Globus pallidus (tissue), 1 donor: ENCODE data around the gene TFB2M.
"Not testable (repeated sequence)": the region's sequence is repeated elsewhere in the genome, so short reads cannot be mapped to it uniquely, and the experiment has no call there.

Source experiments
- DNase-seq: peaks from one replicate; pipeline ENCODE4 v3.0.0-alpha.2; 2015; ENCODE audit warnings: low spot score

Gene TFB2M

GRCh38 chr1:246582301-246583055 is 16.4 kb upstream of the TFB2M start:
- no peak for DNase-seq

DNA sequence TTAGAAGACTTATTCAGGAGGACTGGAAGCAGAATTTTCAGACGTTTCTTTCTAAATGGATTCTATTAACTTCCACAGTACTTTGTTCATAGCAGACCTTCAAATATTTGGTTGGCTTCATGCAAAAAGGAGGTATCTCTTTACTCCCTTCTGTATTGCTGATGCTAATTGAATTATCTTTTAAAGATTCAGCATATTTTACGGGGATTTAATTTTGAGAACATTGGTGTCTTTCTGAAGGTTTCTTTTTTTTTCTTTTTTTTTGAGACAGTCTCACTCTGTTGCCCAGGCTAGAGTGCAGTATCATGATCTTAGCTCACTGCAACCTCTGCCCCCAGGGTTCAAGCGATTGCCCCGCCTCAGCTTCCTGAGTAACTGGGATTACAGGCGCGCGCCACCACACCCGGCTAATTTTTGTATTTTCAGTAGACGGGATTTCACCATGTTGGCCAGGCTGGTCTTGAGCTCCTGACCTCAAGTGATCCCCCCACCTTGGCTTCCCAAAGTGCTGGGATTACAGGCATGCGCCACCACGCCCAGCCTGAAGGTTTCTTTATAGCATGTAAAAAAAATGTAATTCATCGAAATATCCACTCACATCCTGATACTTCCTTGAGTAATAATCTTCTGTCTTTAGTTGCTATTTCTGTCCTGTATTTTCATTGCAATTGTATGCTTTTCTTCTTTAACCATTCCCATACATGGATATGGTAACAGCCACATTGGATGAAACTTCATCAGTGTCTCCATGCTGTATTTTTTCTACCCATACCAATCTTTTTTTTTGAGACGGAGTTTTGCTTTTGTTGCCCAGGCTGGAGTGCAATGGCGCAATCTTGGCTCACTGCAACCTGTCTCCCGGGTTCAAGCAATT is 14.7 kb upstream of the TFB2M start:
- no peak for DNase-seq

- DNase-seq = no peak
These were observed 13.8 kb upstream of the TFB2M start for GRCh38 chr1:246579818-246580217.

DNA sequence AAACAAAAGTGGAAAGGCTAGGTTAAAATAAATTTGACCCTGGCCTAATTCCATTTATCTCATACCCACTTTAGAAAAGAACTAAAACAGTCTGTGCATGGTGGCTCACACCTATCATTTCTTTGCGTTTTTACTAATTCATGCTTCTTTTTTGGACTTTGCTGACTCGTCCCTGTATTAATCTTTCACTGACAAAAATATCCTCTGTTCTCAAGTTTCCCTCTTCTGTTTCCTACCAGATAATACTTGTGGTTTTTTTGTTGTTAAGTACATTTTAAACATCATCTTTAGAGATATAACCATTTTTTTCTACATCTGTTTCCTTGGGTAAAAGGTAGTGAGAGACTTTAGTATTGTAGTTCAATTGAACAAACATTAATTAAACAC is 11.7 kb upstream of the TFB2M start:
- no peak for DNase-seq

DNA sequence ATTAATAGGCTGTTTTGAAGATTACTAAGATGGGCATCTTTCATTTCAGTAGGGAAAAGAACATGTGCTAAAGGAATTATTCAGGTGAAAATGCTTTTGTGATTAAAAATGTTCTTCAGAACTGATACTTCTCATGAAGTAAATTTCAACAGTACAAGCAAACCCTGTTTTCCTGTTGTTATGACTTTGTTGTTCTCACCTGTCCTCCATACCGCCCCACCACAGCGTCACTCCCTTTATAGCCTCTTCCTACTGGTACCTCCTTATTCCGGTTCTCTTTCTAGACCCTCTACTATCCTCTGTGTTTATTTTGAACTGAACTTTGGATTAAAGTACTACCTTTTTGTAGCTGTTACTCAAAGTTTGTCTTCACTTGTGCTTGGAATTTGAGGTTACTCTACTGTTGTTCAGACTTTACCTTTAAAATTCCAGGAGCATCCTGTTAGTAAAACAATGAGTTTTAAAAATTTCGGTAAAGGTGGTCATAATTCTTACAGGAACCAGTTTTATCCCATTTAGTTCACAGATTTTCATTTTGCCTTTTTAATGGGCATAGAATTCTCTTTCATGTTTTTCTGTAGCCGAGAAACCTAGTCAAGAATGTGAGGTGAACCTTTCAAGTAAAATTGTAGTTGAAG is 11.1 kb upstream of the TFB2M start:
- DNase-seq = no peak

GRCh38 chr1:246576709-246577032 is 10.6 kb upstream of the TFB2M start:
- no peak for DNase-seq

- DNase-seq = no peak
These were observed 7.4 kb upstream of the TFB2M start for GRCh38 chr1:246573491-246573890.

GRCh38 chr1:246572785-246573184 is 6.7 kb upstream of the TFB2M start:
- no peak for DNase-seq

DNA sequence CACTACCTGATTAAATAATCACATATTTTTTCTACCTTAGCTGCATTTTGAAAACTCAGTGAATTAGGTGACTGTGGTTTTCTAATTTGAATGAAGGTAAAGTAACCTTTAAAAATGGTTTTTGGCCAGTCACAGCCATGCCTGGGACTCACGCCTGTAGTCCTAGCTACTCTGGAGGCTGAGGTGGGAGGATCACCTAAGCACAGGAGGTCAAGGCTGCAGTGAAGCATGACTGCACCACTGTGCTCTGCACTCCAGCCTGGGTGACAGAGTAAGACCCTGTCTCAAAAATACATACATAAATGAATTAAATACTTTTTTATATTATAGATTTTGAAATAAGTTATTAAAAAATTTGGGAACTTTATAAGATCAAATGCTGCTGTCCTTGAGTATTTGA is 5.9 kb upstream of the TFB2M start:
- DNase-seq = no peak

GRCh38 chr1:246571309-246571708 is 5.2 kb upstream of the TFB2M start:
- not testable (repeated sequence) for DNase-seq

DNA sequence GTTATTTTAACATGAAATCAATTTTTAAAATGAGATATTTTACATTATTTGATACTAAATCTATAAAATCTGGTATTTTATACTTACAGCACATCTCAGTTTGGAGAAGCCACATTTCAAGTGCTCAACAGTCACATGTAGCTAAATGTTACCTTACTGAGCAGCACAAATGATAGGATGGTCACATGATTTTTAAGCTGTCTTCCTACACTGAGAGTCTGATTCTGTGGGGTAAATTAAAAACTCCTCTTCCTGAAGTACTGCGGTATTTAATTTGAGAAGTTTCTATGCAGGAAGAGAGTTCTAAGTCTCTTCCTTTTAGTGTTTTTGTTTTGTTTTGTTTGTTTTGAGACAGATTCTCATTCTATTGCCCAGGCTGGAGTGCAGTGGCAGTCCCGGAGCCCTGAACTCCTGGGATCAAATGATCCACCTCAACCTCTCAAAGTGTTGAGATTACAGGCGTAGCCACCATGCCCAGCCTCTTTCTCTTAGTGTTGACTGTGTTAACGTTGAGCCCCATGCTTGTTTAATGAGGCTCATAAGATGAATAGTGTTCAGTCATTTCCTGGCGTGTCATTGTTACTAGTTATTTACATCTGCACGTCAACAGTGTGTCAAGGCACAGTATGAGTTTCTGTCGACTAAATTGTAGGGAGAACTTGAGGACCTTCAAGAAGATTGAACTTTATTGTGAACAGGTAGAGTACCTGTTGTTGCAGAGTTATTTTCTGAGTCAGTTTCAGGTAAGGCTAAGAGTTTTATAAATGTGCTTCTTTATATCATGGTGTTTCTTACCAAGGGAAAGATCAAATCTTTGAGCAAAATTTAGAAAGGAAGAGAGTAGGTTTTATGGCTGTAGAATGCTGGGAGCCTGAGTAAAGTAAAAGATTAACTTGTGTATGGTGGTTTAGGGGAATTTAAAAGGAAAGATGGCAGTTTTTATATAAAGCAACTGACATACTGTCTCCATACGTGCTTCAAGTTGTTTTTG is 3.5 kb upstream of the TFB2M start:
- DNase-seq = no peak

DNA sequence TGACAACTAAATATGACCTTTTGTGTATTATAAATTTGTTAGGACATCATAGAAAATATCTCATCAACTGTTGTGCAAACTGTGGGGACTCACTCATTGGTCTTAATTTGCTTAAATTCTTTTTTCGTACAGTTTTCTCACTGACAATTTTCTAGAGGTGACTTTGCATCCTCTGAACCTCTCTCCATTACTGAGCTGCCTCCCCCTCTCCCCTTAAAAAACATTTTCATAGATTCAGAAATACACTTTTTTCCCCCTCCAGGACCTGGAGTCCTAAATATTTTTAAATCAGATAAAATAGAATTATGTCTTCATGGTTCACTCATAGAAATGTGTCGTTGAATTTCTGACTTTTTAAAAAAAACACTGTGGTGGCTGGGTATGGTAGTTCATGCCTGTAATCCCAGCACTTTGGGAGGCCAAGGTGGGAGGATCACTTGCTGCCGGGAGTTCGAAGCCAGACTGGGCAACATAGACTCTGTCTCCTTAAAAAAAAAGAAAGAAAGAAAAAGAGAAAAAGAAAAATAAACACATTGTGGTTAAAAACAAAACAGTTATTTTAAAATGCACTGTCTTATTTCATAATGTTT is 1.7 kb upstream of the TFB2M start:
- no peak for DNase-seq

DNA sequence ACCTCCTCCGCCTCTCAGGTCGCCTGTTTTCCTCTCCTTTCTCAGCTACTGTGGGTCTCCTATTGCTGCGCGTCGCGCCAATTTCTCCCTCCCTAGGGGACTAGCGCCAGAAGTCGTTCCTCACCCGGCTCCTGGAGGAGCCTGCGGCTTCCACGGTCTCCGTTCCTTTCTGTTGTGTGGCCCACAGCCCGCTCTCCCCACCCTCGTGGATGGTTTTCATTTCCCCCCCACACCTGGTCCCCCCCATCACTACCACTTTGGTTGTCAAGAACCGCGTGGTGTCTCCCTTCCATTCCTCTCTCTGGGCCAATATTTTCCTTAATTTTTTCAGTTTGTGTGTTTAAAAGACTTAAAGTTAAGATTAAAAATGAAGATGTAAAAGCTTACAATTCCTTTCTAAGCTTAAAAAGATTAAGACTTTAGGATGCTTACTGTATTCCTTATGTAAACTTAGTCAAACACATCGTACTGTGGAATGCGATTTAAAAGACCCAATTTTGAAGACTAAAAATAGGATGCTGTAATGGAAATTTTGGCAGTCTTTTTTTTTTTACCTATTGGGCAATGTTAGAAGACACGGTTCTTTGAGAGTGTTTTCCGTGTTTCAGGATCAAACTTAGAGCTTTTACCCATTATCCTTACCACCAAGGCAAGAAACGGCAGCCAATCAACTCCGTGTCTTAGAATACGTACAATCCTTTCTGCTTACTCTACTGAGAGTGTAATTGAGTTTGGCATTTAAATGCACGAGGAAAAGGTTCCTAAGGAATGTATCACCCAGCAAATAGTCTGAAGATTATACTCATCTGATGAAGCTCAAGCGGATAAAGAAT is 968 bp upstream of the TFB2M start:
- DNase-seq = no peak

DNA sequence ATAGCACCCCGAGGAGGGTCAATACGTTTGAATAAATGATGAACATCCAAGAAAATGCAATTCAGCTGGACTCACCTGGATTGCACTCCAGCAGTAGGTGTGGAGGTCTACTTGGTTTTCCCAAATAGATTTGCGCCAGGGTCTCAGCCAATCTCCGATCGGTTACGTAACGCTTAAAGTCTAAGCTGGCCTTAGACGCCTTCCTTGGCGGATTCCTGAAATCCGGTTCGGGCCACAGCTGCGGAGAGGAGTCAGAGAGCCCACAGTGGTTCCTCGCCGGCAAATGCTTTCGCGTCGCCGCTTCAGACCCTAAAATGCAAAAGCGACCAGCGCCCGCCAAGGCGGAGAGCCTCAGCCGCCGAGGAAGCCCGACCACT is 322 bp downstream of the TFB2M start:
- DNase-seq = no peak

- DNase-seq = no peak
These were observed 966 bp downstream of the TFB2M start for GRCh38 chr1:246564839-246565750.

DNA sequence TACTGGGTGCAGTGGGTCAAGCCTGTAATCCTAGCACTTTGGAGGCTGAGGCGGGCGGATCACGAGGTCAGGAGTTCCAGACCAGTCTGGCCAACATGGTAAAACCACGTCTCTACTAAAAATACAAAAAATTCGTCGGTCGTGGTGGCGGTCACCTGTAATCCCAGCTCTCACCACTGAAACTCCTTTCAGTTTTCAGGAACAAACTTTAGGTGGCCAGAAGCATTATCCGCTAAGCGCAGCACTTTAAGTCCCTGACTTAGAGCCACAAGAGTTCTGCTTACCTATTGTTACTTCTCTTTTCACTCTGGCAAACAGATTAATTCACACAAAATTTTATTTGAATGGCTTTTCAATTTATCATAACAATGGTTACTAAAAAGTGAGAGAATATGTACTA is 5.2 kb downstream of the TFB2M start:
- not testable (repeated sequence) for DNase-seq

DNA sequence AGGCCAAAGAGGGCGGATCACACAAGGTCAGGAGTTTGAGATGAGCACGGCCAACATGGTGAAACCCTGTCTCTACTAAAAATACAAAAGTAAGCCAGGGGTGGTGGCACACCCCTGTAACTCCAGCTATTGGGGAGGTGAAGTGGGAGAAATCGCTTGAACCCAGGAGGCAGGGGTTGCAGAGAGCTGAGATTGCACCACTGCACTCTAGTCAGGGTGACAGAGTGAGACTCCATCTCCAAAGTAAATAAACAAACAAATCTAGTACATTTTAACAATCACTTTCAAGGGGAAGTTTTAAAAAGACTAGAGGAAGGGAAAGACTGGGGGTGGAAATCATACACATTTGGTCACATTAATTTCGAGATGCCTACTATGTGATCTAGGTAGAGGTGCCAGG is 6.8 kb downstream of the TFB2M start:
- no peak for DNase-seq

- DNase-seq = no peak
These were observed 8.0 kb downstream of the TFB2M start for GRCh38 chr1:246558041-246558440.

- no peak for DNase-seq
These were observed 11.9 kb downstream of the TFB2M start for GRCh38 chr1:246554201-246554600.

DNA sequence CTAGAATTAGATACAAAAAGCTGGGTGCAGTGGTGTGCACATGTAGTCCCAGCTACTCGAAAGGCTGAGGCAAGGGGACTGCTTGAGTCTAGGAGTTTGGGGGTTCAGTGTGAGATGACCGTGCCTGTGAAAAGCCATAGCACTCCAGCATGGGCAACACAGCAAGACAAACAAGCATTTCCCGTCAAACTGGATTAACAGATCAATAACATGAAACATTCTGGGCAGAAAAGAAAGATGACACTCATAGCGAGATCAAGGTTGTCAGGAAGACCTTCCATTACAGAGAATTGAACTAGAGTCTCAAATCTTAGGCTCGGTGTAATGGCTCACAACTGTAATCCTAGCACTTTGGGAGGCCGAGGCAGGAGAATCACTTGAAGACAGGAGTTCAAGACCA is 14.0 kb downstream of the TFB2M start:
- DNase-seq = no peak
